Suprapubic skin (tissue), 4 donors: ENCODE results near the gene C4B. TPM values are rescaled to one million over a fixed set of nuclear protein-coding genes. Genes with fewer than 3 reads are reported as not detected.
"Not testable (repeated sequence)": the region's sequence is repeated elsewhere in the genome, so short reads cannot be mapped to it uniquely, and the experiment has no call there.

Source experiments
- DNase-seq, 2 donors: peaks; one replicate each; pipeline ENCODE4 v3.0.0-alpha.2; 2019; ENCODE audit warnings: low spot score in 2 of 2
- H3K27ac ChIP-seq: fragments of 200-600 bp; sonication (generic); one replicate; pipeline ENCODE4 v1.5.1; 2019
- H3K27me3 ChIP-seq: fragments of 200-600 bp; sonication (generic); one replicate; pipeline ENCODE4 v1.5.1; 2019
- H3K36me3 ChIP-seq: fragments of 200-600 bp; sonication (generic); one replicate; pipeline ENCODE4 v1.5.1; 2019
- H3K4me1 ChIP-seq: fragments of 200-600 bp; sonication (generic); one replicate; pipeline ENCODE4 v1.5.1; 2019
- H3K4me3 ChIP-seq: fragments of 200-600 bp; sonication (generic); one replicate; pipeline ENCODE4 v1.5.1; 2019; ENCODE audit warnings: mild to moderate bottlenecking
- H3K9me3 ChIP-seq: fragments of 200-600 bp; sonication (generic); one replicate; pipeline ENCODE4 v1.5.1; 2019
- POLR2A ChIP-seq, 2 donors: fragments of 450-650 bp; IDR thresholded peaks; one replicate each; pipeline ENCODE4 v1.6.1; 2017; ENCODE audit warnings: antibody characterized with exemption in 2 of 2, mild to moderate bottlenecking in 2 of 2, moderate library complexity in 2 of 2
- WGBS: methylation state at CpG from one replicate; pipeline ENCODE4 v1.1.5; 2018; 5-methylcytosine and 5-hydroxymethylcytosine counted together
- total RNA-seq, 4 donors: library from RNA; depleted of rRNA; stranded (reverse); fragments of >200 nt; gene quantifications; one replicate each; pipeline ENCODE4 v1.1.0, GENCODE V29; 2016
- TF ChIP-seq, protein P1 (sequence below), 2 donors: fragments of 200-600 bp in 1 of 2; fragments of 450-650 bp in 1 of 2; sonication (generic) in 1 of 2; IDR thresholded peaks; one replicate each; pipeline ENCODE4 v1.5.1; 2016 to 2019; ENCODE audit warnings: antibody characterized with exemption in 2 of 2, mild to moderate bottlenecking in 1 of 2, moderate library complexity in 1 of 2

Gene C4B
- total RNA-seq, 4 donors from 2014 or later = 1.3 to 9.4 (median 5.1) TPM

DNA sequence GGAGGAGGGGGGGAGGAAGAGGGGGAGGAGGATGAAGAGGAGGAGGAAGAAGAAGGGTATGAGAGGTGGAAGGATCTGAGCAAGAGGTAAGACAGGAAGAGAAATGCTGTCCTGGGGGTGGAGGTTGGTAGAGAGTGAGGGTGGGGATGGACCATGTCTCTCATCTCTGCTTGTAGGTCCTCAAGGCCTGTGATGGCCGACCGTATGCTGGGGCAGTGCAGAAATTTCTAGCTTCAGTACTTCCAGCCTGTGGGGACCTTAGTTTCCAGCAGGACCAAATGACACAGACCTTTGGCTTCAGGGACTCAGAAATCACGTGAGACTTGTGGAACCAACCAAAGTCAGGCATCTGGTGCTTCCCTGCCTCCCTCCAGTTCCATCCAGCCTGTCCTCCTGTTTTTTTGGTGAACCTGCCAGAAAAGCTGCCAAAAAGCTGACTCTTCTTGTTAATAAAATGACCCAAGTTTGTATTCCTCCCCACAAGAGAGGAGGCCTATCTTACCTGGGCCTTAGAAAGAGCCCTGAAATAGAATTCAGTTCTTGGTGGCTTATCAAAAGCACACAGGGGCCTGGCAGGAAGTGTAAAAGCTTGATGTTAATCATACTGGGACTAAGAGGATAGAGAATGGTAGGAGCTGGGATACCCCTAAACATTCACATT is 35.2 kb upstream of the C4B start:
- H3K4me3 ChIP-seq = no peak overlapping the region
- no peak overlapping the region for H3K27ac ChIP-seq
- TF ChIP-seq, protein P1, sequence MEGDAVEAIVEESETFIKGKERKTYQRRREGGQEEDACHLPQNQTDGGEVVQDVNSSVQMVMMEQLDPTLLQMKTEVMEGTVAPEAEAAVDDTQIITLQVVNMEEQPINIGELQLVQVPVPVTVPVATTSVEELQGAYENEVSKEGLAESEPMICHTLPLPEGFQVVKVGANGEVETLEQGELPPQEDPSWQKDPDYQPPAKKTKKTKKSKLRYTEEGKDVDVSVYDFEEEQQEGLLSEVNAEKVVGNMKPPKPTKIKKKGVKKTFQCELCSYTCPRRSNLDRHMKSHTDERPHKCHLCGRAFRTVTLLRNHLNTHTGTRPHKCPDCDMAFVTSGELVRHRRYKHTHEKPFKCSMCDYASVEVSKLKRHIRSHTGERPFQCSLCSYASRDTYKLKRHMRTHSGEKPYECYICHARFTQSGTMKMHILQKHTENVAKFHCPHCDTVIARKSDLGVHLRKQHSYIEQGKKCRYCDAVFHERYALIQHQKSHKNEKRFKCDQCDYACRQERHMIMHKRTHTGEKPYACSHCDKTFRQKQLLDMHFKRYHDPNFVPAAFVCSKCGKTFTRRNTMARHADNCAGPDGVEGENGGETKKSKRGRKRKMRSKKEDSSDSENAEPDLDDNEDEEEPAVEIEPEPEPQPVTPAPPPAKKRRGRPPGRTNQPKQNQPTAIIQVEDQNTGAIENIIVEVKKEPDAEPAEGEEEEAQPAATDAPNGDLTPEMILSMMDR (IDR thresholded peaks at IDR 0.05) = no peak
- TF ChIP-seq POLR2A (IDR thresholded peaks at IDR 0.05) = no peak
- no peaks in the 10 kb centered on the region for H3K27me3 ChIP-seq
- no peak for DNase-seq
- no peaks in the 10 kb centered on the region for H3K4me1 ChIP-seq
- 89% methylated on average over 3 of the region's 3 CpGs for WGBS
- no peaks in the 10 kb centered on the region for H3K9me3 ChIP-seq
- H3K36me3 ChIP-seq = peaks cover 16% of the 10 kb centered on the region

GRCh38 chr6:31980195-31980876 is 34.3 kb upstream of the C4B start:
- H3K27ac ChIP-seq, H3K4me3 ChIP-seq, H3K9me3 ChIP-seq, H3K4me1 ChIP-seq, H3K27me3 ChIP-seq, DNase-seq: not testable (repeated sequence)
- 90% methylated on average over 4 of the region's 13 CpGs for WGBS
- peaks cover 16% of the 10 kb centered on the region for H3K36me3 ChIP-seq

DNA sequence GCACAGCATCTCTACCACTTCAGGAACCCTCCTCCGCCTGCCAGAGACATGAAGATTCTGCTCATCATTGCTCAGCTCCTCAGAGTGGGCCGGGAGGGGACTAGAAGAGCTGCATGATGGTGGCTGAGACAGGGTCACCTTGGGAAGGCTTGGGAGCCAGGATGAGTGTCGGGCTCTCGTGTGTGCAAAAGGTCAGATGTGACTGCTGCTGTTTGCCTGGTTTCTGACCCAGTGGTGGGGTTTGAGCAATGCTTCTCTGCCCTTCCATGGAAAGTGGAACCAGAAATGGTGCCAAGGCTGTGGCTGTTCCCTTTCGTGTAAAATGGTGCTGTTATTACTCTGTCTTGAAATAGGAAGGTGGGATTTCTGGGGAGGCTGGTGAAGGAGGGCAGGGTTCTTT is 33.6 kb upstream of the C4B start:
- not testable (repeated sequence) for H3K9me3 ChIP-seq, H3K4me1 ChIP-seq
- WGBS = no CpG with 5 or more reads among the region's 5 CpGs

DNA sequence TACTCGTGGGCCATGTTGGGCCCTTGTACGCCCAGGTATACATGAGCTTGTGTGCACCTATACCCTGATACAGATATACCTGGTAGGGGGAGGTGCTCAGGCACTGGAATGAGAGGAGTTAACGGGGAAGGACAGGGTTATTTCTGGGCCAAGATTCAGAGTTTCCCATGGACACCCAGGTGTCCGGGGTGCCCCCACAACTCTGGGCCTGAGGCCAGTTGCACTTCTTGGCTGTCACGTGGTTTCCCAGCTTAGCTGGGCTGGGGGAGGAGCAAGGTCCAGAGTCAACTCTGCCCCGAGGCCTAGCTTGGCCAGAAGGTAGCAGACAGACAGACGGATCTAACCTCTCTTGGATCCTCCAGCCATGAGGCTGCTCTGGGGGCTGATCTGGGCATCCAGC is 32.9 kb upstream of the C4B start, which contains the start of gene C4A:
TSS of gene C4A (plus strand) at position 314 of the 400 bp plus-strand sequence. CDS start at position 365, 51 bp downstream.
- H3K27me3 ChIP-seq, H3K4me1 ChIP-seq, DNase-seq, H3K27ac ChIP-seq, H3K9me3 ChIP-seq, H3K4me3 ChIP-seq: not testable (repeated sequence)
- H3K36me3 ChIP-seq = peaks cover 13% of the 10 kb centered on the region
- WGBS = no CpG with 5 or more reads among the region's 7 CpGs

More for the DNA sequence above, 33.6 kb upstream of the C4B start:
- not testable (repeated sequence) for H3K27me3 ChIP-seq, H3K4me3 ChIP-seq, DNase-seq, H3K27ac ChIP-seq
- H3K36me3 ChIP-seq = peaks cover 16% of the 10 kb centered on the region

DNA sequence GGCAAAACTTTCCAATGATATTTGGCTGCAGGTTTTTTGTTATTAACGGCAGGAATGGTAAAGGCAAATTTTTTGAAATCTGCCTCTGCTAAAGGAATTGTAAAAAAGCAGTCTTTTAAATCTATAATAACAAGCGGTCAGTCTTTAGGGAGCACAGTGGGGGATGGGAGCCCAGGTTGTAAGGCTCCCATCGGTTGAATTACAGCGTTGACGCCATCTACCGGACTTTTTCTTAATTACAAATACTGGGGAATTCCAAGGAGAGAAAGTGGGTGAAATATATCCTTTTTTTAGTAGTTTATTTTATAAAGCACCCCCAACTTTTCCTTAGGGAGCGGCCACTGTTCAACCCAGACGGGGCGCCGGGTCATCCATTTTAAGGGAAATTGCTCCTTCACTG is 25.2 kb upstream of the C4B start:
- WGBS = no CpG with 5 or more reads among the region's 10 CpGs
- H3K36me3 ChIP-seq = not testable (repeated sequence)

GRCh38 chr6:31994421-31994820 is 20.2 kb upstream of the C4B start:
- H3K36me3 ChIP-seq, DNase-seq, H3K27ac ChIP-seq, H3K27me3 ChIP-seq, H3K4me3 ChIP-seq, H3K9me3 ChIP-seq, H3K4me1 ChIP-seq: not testable (repeated sequence)
- WGBS = no CpG with 5 or more reads among the region's 14 CpGs

More for the DNA sequence above, 25.2 kb upstream of the C4B start:
- H3K4me1 ChIP-seq, H3K27me3 ChIP-seq, H3K4me3 ChIP-seq, H3K9me3 ChIP-seq, H3K27ac ChIP-seq, DNase-seq: not testable (repeated sequence)

- DNase-seq = peak in 1 of 2 donors; percentile 44
- not testable (repeated sequence) for H3K4me3 ChIP-seq, H3K36me3 ChIP-seq, H3K4me1 ChIP-seq, H3K27ac ChIP-seq, H3K9me3 ChIP-seq, H3K27me3 ChIP-seq
- 92% methylated on average over 5 of the region's 6 CpGs for WGBS
These were observed 18.2 kb upstream of the C4B start for GRCh38 chr6:31996385-31996784.

DNA sequence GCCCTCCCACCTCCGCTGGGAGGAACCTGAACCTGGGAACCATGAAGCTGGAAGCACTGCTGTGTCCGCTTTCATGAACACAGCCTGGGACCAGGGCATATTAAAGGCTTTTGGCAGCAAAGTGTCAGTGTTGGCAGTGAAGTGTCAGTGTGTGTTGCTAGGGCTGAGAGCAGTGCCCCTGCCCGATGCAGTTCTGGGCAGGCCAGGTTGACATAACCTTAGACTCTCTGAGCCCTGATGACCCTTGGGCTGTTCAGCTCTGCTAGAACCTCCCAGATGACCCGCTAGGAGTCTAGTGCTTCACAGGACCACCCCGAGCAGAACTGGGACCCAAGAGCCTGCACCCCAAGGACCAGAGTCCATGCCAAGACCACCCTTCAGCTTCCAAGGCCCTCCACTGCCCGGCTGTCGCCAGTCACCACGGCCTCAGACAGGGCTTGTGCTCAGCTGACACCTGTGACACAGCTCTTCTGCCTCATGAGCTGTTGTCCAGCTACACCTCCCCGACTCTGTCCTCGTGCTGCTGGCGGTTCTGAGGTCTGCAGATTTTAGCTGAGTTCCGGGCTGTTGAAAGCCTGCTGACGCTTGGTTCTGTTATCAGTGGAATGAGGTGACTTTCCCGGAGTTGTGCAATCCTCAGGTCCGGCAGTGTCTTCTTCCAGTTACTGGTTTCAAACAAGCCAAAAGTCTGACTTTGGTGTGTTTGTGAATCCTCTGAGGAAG is 11.9 kb upstream of the C4B start:
- H3K9me3 ChIP-seq, H3K27ac ChIP-seq, H3K4me1 ChIP-seq, H3K36me3 ChIP-seq, DNase-seq, H3K4me3 ChIP-seq, H3K27me3 ChIP-seq: not testable (repeated sequence)
- WGBS = no CpG with 5 or more reads among the region's 15 CpGs

DNA sequence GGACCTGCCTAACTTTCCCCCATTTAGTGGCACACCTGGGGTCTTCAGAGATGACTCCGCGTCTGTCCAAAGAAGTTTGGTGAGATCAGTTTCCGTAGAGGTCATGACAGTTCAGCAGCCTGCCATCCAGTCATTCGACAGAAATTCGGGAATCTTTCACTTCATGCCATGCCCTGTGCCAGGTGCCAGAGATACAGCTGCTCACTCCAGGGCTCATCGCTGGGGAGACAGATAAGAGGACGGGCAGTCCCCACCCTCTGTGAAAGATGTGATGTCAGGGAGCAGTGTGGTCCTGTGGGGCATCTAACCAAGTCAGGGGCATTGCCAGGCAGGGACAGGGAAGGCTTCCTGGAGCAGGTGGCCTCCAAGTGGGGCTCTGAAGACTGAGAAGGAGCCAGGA is 11.3 kb upstream of the C4B start:
- H3K4me1 ChIP-seq, H3K36me3 ChIP-seq, H3K27me3 ChIP-seq, H3K4me3 ChIP-seq, H3K9me3 ChIP-seq, DNase-seq, H3K27ac ChIP-seq: not testable (repeated sequence)
- no CpG with 5 or more reads among the region's 7 CpGs for WGBS

GRCh38 chr6:32004393-32004792 is 10.2 kb upstream of the C4B start:
- 79% methylated on average over 3 of the region's 4 CpGs for WGBS
- not testable (repeated sequence) for H3K9me3 ChIP-seq, H3K27me3 ChIP-seq, H3K4me1 ChIP-seq, H3K36me3 ChIP-seq, H3K4me3 ChIP-seq, H3K27ac ChIP-seq
- DNase-seq = peak in 1 of 2 donors; percentile 34

GRCh38 chr6:32004864-32005537 is 9.6 kb upstream of the C4B start:
- not testable (repeated sequence) for H3K4me3 ChIP-seq, H3K4me1 ChIP-seq, H3K27me3 ChIP-seq, H3K9me3 ChIP-seq, H3K36me3 ChIP-seq
- peak in 1 of 2 donors; percentile 7 for DNase-seq
- 70% methylated on average over 9 of the region's 13 CpGs for WGBS
- H3K27ac ChIP-seq = peak overlapping the region; percentile 8

GRCh38 chr6:32005538-32005880 is 9.1 kb upstream of the C4B start:
- not testable (repeated sequence) for H3K9me3 ChIP-seq, H3K36me3 ChIP-seq, H3K27me3 ChIP-seq, H3K4me3 ChIP-seq, H3K4me1 ChIP-seq
- peak overlapping the region; percentile 8 for H3K27ac ChIP-seq
- peak; percentile 5 to 48 for DNase-seq
- WGBS = 82% methylated on average over 7 of the region's 9 CpGs
